ENCODE results near the gene GP9.
"Not testable (repeated sequence)": the region's sequence is repeated elsewhere in the genome, so short reads cannot be mapped to it uniquely, and the experiment has no call there.

GP9 gene

DNA sequence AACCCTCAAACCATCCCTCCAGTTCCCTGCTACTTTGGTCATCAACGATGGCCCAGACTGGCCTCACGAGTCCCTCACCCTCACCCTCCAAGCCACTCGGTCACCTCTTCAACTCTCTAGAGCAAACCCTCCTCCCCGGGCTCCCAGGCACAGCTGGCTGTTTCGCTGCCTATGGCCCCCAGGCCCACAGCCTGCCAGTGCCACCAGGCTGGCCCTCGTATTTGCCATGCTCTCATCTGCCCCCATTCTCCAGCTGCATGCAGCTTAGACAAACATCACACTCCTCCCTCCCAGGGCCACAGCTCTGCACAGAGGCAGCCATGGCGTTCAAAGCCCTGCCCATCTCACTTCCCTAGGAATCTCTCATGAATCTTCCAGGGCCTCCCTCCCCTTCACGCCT lies 47.2 kb downstream of the GP9 start:
- Histone ChIP-seq H3K27ac (no peak overlapping the region), H3K36me3 (no peaks in the 10 kb centered on the region), H3K9me3 (ENCODE audit: severe bottlenecking) (no peaks in the 10 kb centered on the region), H3K27me3 (ENCODE audit: insufficient read depth, low read depth, severe bottlenecking) (no peaks in the 10 kb centered on the region), H3K4me3 (ENCODE audit: low read depth, low read length) (no peak overlapping the region)
- no peak for DNase-seq
- no peak for TF ChIP-seq CTCF (IDR thresholded peaks at IDR 0.05; ENCODE audit: low read depth, low read length)

- H3K9me3 ChIP-seq (ENCODE audit: severe bottlenecking); H3K27me3 ChIP-seq (ENCODE audit: insufficient read depth, low read depth, severe bottlenecking); H3K27ac ChIP-seq; DNase-seq; H3K4me3 ChIP-seq (ENCODE audit: low read depth, low read length); H3K36me3 ChIP-seq: not testable (repeated sequence)
These were observed 50.6 kb downstream of the GP9 start for GRCh38 chr3:129111076-129111780.
